ENCODE measurements around the gene UBXN1.

DNA sequence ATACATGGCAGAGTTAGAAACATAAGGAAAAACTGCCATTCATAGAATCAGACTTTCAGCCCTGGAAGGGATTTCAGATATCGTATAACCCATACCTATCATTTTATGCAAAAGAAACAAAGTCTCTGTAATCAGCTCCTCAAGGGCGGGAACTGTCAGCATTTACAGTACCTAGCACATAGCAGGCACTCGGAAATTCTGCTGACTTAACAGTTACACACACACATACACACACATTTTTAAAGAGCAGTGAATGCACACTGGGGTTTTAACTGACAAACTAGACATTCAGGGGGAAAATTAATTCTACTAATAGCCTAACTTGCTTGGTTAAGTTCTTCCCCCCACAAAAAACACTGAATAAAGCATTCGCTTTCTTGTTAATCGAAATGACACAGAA is 37.3 kb upstream of the UBXN1 start:
- TF ChIP-seq, protein P1, sequence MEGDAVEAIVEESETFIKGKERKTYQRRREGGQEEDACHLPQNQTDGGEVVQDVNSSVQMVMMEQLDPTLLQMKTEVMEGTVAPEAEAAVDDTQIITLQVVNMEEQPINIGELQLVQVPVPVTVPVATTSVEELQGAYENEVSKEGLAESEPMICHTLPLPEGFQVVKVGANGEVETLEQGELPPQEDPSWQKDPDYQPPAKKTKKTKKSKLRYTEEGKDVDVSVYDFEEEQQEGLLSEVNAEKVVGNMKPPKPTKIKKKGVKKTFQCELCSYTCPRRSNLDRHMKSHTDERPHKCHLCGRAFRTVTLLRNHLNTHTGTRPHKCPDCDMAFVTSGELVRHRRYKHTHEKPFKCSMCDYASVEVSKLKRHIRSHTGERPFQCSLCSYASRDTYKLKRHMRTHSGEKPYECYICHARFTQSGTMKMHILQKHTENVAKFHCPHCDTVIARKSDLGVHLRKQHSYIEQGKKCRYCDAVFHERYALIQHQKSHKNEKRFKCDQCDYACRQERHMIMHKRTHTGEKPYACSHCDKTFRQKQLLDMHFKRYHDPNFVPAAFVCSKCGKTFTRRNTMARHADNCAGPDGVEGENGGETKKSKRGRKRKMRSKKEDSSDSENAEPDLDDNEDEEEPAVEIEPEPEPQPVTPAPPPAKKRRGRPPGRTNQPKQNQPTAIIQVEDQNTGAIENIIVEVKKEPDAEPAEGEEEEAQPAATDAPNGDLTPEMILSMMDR (conservative IDR thresholded peaks at IDR 0.05 in 1 of 2, IDR thresholded peaks at IDR 0.05 in 1 of 2; ENCODE audit: low read depth in 1 of 2, low read length in 2 of 2), result no peak
- TF ChIP-seq EZH2 (IDR thresholded peaks at IDR 0.05; ENCODE audit: low read length, missing control alignments), result no peak
